Stimulated activated CD4-positive, alpha-beta T cell treated with anti-CD3 and anti-CD28 coated beads, Interleukin-12 subunit alpha, Interleukin-12 subunit beta, amount 100 ng/mL, for 48 hours (primary cell): ENCODE measurements around the gene REEP2.
"Not testable (repeated sequence)": the region's sequence is repeated elsewhere in the genome, so short reads cannot be mapped to it uniquely, and the experiment has no call there.

ENCODE experiments used
- DNase-seq, 3 donors: peaks; one replicate each; pipeline ENCODE4 v3.0.0-alpha.2; 2020; ENCODE audit warnings: low read depth in 2 of 3, low spot score in 1 of 3

REEP2 gene

GRCh38 chr5:138466125-138466899 lies 27.5 kb downstream of the REEP2 start:
- no peak for DNase-seq

DNA sequence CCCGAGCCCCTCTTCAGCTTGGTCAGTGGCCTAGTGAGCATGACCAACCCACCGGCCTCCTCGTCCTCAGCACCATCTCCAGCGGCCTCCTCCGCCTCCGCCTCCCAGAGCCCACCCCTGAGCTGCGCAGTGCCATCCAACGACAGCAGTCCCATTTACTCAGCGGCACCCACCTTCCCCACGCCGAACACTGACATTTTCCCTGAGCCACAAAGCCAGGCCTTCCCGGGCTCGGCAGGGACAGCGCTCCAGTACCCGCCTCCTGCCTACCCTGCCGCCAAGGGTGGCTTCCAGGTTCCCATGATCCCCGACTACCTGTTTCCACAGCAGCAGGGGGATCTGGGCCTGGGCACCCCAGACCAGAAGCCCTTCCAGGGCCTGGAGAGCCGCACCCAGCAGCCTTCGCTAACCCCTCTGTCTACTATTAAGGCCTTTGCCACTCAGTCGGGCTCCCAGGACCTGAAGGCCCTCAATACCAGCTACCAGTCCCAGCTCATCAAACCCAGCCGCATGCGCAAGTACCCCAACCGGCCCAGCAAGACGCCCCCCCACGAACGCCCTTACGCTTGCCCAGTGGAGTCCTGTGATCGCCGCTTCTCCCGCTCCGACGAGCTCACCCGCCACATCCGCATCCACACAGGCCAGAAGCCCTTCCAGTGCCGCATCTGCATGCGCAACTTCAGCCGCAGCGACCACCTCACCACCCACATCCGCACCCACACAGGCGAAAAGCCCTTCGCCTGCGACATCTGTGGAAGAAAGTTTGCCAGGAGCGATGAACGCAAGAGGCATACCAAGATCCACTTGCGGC lies 28.2 kb downstream of the REEP2 start:
- DNase-seq, result no peak

DNA sequence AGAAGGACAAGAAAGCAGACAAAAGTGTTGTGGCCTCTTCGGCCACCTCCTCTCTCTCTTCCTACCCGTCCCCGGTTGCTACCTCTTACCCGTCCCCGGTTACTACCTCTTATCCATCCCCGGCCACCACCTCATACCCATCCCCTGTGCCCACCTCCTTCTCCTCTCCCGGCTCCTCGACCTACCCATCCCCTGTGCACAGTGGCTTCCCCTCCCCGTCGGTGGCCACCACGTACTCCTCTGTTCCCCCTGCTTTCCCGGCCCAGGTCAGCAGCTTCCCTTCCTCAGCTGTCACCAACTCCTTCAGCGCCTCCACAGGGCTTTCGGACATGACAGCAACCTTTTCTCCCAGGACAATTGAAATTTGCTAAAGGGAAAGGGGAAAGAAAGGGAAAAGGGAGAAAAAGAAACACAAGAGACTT lies 28.9 kb downstream of the REEP2 start:
- no peak for DNase-seq

DNA sequence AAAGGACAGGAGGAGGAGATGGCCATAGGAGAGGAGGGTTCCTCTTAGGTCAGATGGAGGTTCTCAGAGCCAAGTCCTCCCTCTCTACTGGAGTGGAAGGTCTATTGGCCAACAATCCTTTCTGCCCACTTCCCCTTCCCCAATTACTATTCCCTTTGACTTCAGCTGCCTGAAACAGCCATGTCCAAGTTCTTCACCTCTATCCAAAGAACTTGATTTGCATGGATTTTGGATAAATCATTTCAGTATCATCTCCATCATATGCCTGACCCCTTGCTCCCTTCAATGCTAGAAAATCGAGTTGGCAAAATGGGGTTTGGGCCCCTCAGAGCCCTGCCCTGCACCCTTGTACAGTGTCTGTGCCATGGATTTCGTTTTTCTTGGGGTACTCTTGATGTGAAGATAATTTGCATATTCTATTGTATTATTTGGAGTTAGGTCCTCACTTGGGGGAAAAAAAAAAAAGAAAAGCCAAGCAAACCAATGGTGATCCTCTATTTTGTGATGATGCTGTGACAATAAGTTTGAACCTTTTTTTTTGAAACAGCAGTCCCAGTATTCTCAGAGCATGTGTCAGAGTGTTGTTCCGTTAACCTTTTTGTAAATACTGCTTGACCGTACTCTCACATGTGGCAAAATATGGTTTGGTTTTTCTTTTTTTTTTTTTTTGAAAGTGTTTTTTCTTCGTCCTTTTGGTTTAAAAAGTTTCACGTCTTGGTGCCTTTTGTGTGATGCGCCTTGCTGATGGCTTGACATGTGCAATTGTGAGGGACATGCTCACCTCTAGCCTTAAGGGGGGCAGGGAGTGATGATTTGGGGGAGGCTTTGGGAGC lies 29.5 kb downstream of the REEP2 start:
- DNase-seq, result no peak

- DNase-seq, result no peak
Measured at GRCh38 chr5:138468966-138469539, 30.2 kb downstream of the REEP2 start.

DNA sequence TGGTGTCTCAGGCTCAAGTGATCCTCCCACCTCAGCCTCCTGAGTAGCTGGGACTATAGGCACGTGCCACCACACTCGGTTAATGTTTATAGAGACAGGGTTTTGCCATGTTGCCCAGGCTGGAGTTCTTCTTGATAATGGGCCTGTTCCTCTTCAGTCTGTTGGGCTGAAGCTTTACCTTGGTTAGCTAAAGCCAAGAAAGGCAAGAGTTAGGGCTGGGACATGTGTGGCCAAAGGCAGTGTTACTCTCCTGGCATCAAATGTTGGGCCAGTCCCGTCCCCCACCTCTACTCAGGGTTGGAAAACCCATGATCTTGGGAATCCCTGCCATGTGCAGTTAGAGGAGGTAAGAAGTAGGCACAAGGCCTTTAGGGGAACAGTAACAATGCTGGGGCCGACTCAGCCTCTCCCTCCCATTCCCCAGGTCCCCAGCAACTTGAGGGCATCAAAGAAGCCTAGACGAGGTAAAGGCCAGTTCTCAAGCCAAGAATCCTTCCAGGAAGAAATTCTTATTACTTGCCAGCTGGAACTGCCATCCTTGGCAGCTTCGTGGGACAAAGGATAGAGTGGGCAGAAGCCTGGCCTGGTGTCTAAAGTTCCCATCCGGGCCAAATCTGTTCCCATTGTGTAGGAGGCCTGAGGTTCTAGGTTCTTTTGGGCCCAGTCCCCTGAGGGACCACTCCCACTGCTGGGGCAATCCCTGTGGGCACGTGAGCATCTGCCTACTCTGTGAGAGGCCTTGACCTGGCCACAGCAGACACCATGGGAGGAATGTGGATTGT lies 30.9 kb downstream of the REEP2 start:
- DNase-seq, result no peak

DNA sequence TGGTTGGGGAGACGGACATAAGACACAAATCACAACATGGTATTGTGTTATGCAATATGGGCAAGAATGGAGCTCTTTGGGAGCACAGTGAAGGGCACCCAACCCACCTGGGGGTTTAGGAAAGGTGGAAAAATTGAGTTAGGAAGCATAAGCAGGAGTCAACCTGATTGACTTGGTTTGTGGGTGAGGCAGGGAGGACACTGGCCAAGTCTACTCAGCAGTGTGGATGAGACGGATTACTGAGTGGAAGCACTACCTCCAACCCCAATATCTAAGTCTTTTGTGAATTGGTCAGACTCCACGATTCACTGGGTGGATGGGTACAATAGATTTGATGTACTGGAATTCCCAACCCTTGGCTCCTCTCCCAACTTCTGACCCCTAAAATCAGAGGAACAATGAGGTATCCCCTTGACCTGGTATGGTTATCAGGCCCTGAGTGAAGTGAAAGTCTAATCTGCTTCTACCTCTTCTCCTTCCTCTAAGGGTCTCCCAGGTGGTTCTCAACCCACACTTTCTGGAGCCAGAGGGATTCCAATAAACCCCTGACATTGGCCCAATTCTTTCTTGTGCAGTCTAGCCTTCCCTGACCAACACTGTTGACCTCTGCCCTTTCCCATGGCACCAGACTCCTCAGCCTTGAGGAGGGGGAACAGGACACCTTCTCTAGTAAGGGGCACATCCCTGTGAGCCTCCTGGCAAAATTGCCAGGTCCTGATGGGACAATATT lies 31.6 kb downstream of the REEP2 start:
- DNase-seq, result no peak

- DNase-seq, result no peak
Measured at GRCh38 chr5:138471052-138471361, 32.1 kb downstream of the REEP2 start.

DNA sequence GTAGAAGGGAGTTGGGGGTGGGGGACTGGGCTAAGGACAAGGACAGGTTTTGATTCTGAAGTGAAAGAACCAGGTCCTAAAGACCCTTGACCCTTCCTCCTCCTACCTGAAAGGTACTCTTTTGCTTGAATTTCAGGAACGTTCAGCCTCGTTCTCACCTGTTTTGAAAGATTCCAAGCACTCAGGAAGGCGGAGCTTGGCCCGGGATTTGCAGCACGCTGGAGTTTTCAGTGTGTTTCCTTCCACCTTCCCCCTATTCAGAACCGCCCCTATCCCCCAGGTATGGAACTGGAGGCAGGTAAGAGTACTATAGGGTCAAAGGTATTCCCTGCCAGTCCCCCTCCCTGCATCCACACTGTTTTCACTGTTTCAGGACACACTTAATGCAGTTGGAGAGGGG lies 33.5 kb downstream of the REEP2 start:
- DNase-seq, result no peak

- DNase-seq, result not testable (repeated sequence)
Measured at GRCh38 chr5:138473151-138473550, 34.3 kb downstream of the REEP2 start.

- DNase-seq, result no peak
Measured at GRCh38 chr5:138476918-138477317, 38.1 kb downstream of the REEP2 start.

- no peak for DNase-seq
Measured at GRCh38 chr5:138482638-138483037, 43.8 kb downstream of the REEP2 start.

DNA sequence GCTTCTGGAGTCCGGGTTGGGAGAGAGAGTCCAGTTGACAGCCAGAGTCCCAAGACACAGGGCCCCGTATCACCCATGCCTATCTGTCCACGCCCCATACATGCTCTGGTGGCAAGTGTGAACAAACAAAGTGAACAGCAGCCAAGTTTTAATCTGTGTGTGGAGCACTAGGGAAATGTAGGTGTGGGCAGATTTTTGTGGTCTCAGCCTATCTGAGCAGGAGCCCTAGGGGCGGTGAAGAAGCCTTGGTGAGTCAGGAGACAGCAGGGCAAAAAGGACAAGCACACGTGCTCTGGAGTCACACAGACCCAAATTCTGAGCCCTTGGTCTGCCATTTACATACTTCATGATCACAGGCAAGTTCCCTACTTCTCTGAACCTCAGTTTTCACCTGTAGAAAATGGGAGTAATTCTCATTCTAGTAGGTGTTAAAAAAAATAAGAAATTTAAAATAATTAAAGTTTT lies 49.7 kb downstream of the REEP2 start:
- DNase-seq, result no peak

DNA sequence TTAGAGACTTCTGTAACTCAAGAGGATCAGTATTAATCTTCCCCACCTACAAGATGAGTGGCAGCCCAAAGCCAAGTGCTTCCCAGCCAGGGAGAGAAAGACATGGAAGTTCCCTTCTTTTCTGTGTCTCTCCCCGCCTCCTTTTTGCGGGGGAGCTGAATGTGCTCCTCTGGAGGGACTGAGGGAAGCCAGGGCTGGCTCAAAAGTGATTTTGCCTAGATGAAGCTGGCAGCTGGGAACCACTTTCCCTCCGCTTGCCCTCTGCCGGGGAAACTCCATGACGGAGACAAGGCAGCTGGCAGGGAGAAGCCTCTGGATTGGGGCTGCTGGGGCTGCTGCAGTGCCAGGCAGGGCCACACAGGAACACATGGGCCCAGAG lies 50.8 kb downstream of the REEP2 start:
- no peak for DNase-seq

DNA sequence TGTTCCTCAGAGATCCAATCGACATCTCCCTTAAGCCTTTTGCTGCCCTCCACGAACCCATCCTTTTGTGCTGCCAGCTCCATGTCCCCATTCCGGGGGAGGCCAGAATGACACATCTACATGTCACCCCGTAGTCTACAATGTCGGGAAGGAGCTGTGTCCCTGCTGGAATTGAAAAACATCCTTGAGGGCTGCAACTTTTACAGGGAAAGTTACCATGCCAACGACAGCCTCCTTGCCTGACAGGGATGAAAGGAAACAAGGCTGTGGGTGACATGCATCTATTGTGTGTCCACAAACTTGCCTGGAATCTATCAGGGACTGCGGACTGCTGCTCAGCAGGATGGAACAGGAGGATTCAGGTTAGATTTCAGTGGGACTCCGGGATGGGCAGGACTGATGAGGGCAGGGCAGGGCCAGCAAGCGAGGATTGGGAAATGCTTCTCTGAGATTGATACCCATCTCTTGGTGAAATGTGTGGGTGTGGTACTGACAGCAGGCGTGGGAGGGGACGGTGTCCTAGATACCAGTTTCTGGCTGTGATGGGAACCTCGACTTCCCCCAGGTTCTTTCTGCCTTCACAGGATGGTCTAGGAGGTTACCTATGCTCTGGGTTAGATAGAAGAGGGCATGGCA lies 51.9 kb downstream of the REEP2 start:
- no peak for DNase-seq

- DNase-seq, result no peak
Measured at GRCh38 chr5:138491284-138491648, 52.4 kb downstream of the REEP2 start.

GRCh38 chr5:138491669-138492559 lies 53.1 kb downstream of the REEP2 start:
- peak; percentile 63 to 82 (median 69) for DNase-seq

DNA sequence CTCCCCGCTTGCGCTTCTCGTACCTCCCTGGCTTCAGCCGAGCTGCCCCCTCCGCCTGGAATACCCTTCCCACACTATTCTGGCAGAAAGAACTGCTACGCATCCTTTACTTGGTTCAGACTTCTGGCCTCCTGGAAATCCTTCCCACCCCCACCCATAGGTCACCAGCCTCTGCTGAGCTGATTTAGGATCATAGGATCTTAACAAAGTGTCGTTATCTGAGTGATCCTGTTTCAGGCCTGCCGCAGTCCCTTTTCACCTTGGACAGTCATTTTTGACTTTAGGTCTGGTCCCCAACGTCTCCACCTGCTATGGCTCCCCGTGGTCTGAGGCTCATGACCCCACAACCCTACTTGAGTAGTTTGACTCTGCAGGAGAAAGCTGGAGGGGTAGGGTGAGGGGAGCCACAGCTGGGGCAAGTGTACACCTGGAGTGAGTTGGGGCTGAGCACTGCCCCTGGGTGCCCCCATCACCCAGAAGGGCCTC lies 53.7 kb downstream of the REEP2 start:
- no peak for DNase-seq
